Activated naive CD8-positive, alpha-beta T cell treated with anti-CD3 and anti-CD28 coated beads, Interleukin-2, amount 10 ng/mL, durations not matched to agents 7 days and 5 days (primary cell): ENCODE results near the gene DAB2IP. TPM values are rescaled to one million over a fixed set of nuclear protein-coding genes. Genes with fewer than 3 reads are reported as not detected.

Source experiments
- ATAC-seq: fragments of 150-1000 bp; cut with Tn5 transposase; one replicate; pipeline ENCODE4 v1.10.0; 2021; ENCODE audit warnings: low read depth, moderate library complexity
- POLR2A ChIA-PET: fragments of 350-600 bp; sonication (Branson Sonifier 250); formaldehyde crosslinking; loops from one replicate; lab custom pipeline; 2021; ENCODE audit warnings: antibody characterized with exemption; lab: Charles Lee
- DNase-seq: peaks from one replicate; pipeline ENCODE4 v3.0.0; 2021
- H3K27ac Mint-ChIP-seq: one replicate; pipeline ENCODE4 v1.8.0; 2022; ENCODE audit warnings: mild to moderate bottlenecking, mixed read lengths
- H3K27me3 Mint-ChIP-seq: one replicate; pipeline ENCODE4 v1.8.0; 2022; ENCODE audit warnings: mild to moderate bottlenecking, moderate library complexity, mixed read lengths
- H3K36me3 Mint-ChIP-seq: one replicate; pipeline ENCODE4 v1.8.0; 2021; ENCODE audit warnings: mild to moderate bottlenecking, mixed read lengths
- H3K4me1 Mint-ChIP-seq: one replicate; pipeline ENCODE4 v1.8.0; 2021; ENCODE audit warnings: mixed read lengths
- H3K4me3 Mint-ChIP-seq: one replicate; pipeline ENCODE4 v1.8.0; 2022; ENCODE audit warnings: mild to moderate bottlenecking, moderate library complexity, mixed read lengths
- H3K9me3 Mint-ChIP-seq: one replicate; pipeline ENCODE4 v1.8.0; 2021; ENCODE audit warnings: mixed read lengths
- total RNA-seq, 2 experiments: library from RNA; stranded (reverse); gene quantifications; one replicate each; pipeline ENCODE4 v1.2.3, GENCODE V29; 2021

The DAB2IP gene
- total RNA-seq, 2 experiments from 2014 or later = 0.20 to 0.25 TPM

- POLR2A ChIA-PET = interaction anchor here (0.5 kb wide), 1 partner anchor 52 kb away, joined by 3 read pairs; no protein-coding TSS in a partner anchor
- Mint-ChIP-seq H3K27ac (no peak overlapping the region), H3K4me1 (peaks cover 2% of the 10 kb centered on the region), H3K9me3 (no peaks in the 10 kb centered on the region), H3K27me3 (peaks cover 11% of the 10 kb centered on the region), H3K36me3 (no peaks in the 10 kb centered on the region), H3K4me3 (no peak overlapping the region)
- no peak for ATAC-seq
- DNase-seq = no peak
These were observed 19.0 kb downstream of the DAB2IP start for GRCh38 chr9:121670431-121670830.

- POLR2A ChIA-PET = no interaction called here
- no peak for ATAC-seq
- Mint-ChIP-seq H3K9me3 (no peaks in the 10 kb centered on the region), H3K27ac (no peak overlapping the region), H3K4me1 (peaks cover 2% of the 10 kb centered on the region), H3K27me3 (peaks cover 10% of the 10 kb centered on the region), H3K4me3 (no peak overlapping the region), H3K36me3 (no peaks in the 10 kb centered on the region)
- DNase-seq = no peak
These were observed 20.2 kb downstream of the DAB2IP start for GRCh38 chr9:121671612-121672155.

GRCh38 chr9:121672213-121672612 is 20.8 kb downstream of the DAB2IP start:
- no peaks in the 10 kb centered on the region for H3K9me3 Mint-ChIP-seq
- ATAC-seq = no peak
- H3K4me1 Mint-ChIP-seq = peaks cover 2% of the 10 kb centered on the region
- POLR2A ChIA-PET = no interaction called here
- no peaks in the 10 kb centered on the region for H3K36me3 Mint-ChIP-seq
- peaks cover 10% of the 10 kb centered on the region for H3K27me3 Mint-ChIP-seq
- H3K4me3 Mint-ChIP-seq = no peak overlapping the region
- H3K27ac Mint-ChIP-seq = no peak overlapping the region
- no peak for DNase-seq

- ATAC-seq = no peak
- H3K4me1 Mint-ChIP-seq = peaks cover 2% of the 10 kb centered on the region
These were observed 21.6 kb downstream of the DAB2IP start for GRCh38 chr9:121672986-121673385.

GRCh38 chr9:121673576-121673975 is 22.1 kb downstream of the DAB2IP start:
- Mint-ChIP-seq H3K4me1 (peaks cover 2% of the 10 kb centered on the region), H3K27ac (no peak overlapping the region), H3K4me3 (no peak overlapping the region), H3K36me3 (no peaks in the 10 kb centered on the region), H3K9me3 (no peaks in the 10 kb centered on the region), H3K27me3 (peaks cover 8% of the 10 kb centered on the region)
- POLR2A ChIA-PET = no interaction called here
- no peak for ATAC-seq
- DNase-seq = no peak

More at GRCh38 chr9:121672986-121673385, 21.6 kb downstream of the DAB2IP start:
- POLR2A ChIA-PET = no interaction called here
- Mint-ChIP-seq H3K27ac (no peak overlapping the region), H3K9me3 (no peaks in the 10 kb centered on the region), H3K27me3 (peaks cover 12% of the 10 kb centered on the region), H3K36me3 (no peaks in the 10 kb centered on the region), H3K4me3 (no peak overlapping the region)
- DNase-seq = no peak

- DNase-seq = no peak
- no peaks in the 10 kb centered on the region for H3K9me3 Mint-ChIP-seq
These were observed 22.6 kb downstream of the DAB2IP start for GRCh38 chr9:121674017-121674416.

GRCh38 chr9:121674952-121675351 is 23.5 kb downstream of the DAB2IP start:
- POLR2A ChIA-PET = no interaction called here
- Mint-ChIP-seq H3K4me3 (no peak overlapping the region), H3K27me3 (peaks cover 8% of the 10 kb centered on the region), H3K36me3 (no peaks in the 10 kb centered on the region), H3K4me1 (peaks cover 2% of the 10 kb centered on the region), H3K27ac (no peak overlapping the region), H3K9me3 (no peaks in the 10 kb centered on the region)
- ATAC-seq (no peak), DNase-seq (no peak)

More at GRCh38 chr9:121674017-121674416, 22.6 kb downstream of the DAB2IP start:
- no peak for ATAC-seq
- POLR2A ChIA-PET = no interaction called here
- H3K27ac Mint-ChIP-seq = no peak overlapping the region
- no peaks in the 10 kb centered on the region for H3K36me3 Mint-ChIP-seq
- peaks cover 8% of the 10 kb centered on the region for H3K27me3 Mint-ChIP-seq
- H3K4me1 Mint-ChIP-seq = peaks cover 2% of the 10 kb centered on the region
- H3K4me3 Mint-ChIP-seq = no peak overlapping the region

GRCh38 chr9:121675381-121675780 is 23.9 kb downstream of the DAB2IP start:
- POLR2A ChIA-PET = no interaction called here
- ATAC-seq = no peak
- Mint-ChIP-seq H3K4me3 (no peak overlapping the region), H3K27me3 (peaks cover 8% of the 10 kb centered on the region), H3K4me1 (peaks cover 2% of the 10 kb centered on the region), H3K27ac (no peak overlapping the region), H3K9me3 (no peaks in the 10 kb centered on the region), H3K36me3 (no peaks in the 10 kb centered on the region)
- DNase-seq = no peak

- Mint-ChIP-seq H3K27me3 (peaks cover 8% of the 10 kb centered on the region), H3K4me3 (no peak overlapping the region), H3K27ac (no peak overlapping the region), H3K4me1 (peaks cover 2% of the 10 kb centered on the region), H3K36me3 (no peaks in the 10 kb centered on the region), H3K9me3 (no peaks in the 10 kb centered on the region)
- DNase-seq (no peak), ATAC-seq (no peak)
- POLR2A ChIA-PET = no interaction called here
These were observed 24.8 kb downstream of the DAB2IP start for GRCh38 chr9:121675969-121676822.

- ATAC-seq (no peak), DNase-seq (no peak)
- Mint-ChIP-seq H3K4me1 (peaks cover 2% of the 10 kb centered on the region), H3K9me3 (no peaks in the 10 kb centered on the region), H3K36me3 (no peaks in the 10 kb centered on the region), H3K27me3 (peaks cover 10% of the 10 kb centered on the region), H3K4me3 (no peak overlapping the region), H3K27ac (no peak overlapping the region)
- POLR2A ChIA-PET = no interaction called here
These were observed 25.5 kb downstream of the DAB2IP start for GRCh38 chr9:121676926-121677325.

- peaks cover 2% of the 10 kb centered on the region for H3K4me1 Mint-ChIP-seq
- no peaks in the 10 kb centered on the region for H3K9me3 Mint-ChIP-seq
- H3K36me3 Mint-ChIP-seq = no peaks in the 10 kb centered on the region
- POLR2A ChIA-PET = no interaction called here
- H3K27me3 Mint-ChIP-seq = peaks cover 8% of the 10 kb centered on the region
- no peak for ATAC-seq
- H3K4me3 Mint-ChIP-seq = no peak overlapping the region
- H3K27ac Mint-ChIP-seq = no peak overlapping the region
- DNase-seq = no peak
These were observed 27.1 kb downstream of the DAB2IP start for GRCh38 chr9:121678501-121679022.

GRCh38 chr9:121679901-121680635 is 28.6 kb downstream of the DAB2IP start:
- Mint-ChIP-seq H3K27me3 (peaks cover 7% of the 10 kb centered on the region), H3K4me1 (peaks cover under 1% of the 10 kb centered on the region), H3K4me3 (no peak overlapping the region), H3K9me3 (no peaks in the 10 kb centered on the region), H3K36me3 (no peaks in the 10 kb centered on the region), H3K27ac (no peak overlapping the region)
- no peak for ATAC-seq
- POLR2A ChIA-PET = no interaction called here
- DNase-seq = no peak

- POLR2A ChIA-PET = no interaction called here
- H3K27ac Mint-ChIP-seq = no peak overlapping the region
These were observed 30.0 kb downstream of the DAB2IP start for GRCh38 chr9:121681404-121681803.

More at GRCh38 chr9:121681404-121681803, 30.0 kb downstream of the DAB2IP start:
- Mint-ChIP-seq H3K4me1 (no peaks in the 10 kb centered on the region), H3K36me3 (no peaks in the 10 kb centered on the region), H3K27me3 (peaks cover 5% of the 10 kb centered on the region), H3K9me3 (no peaks in the 10 kb centered on the region), H3K4me3 (no peak overlapping the region)
- ATAC-seq (no peak), DNase-seq (no peak)
